Activated naive CD4-positive, alpha-beta T cell treated with Interleukin-2 at 50 U/mL for 16 hours (primary cell): Measurements from ENCODE around the gene ORC1.

ENCODE experiments used
- DNase-seq: peaks from one replicate; pipeline ENCODE4 v3.0.0-alpha.2; 2020

Gene ORC1

DNA sequence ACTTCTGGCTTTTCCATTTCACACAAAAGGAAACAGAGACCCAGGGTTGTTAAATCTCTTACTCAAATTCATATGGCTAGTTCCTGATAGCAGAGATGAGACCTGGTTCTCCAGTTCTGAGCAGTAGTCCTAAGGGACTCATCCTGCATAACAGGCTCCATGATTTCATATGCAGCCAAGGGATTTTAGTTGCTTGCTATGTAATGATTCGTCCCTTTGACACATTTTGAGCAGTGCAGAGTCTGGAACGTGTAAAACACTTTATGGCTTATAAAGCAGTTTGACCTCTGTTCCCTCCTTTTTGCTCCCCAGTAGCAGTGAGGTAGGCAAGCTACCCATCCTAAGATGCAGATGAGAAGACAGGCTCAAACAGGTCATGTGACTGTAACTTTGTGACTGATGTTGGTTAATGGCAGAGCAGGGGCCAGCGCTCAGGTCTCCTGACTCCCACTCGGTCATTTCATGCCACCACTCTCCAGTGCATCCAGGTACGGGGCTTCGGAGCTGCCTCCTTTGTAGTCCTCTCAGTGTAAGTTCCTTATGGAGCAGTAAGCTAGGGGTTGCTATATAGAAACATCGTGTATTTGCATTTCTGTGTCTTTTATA lies 62.5 kb downstream of the ORC1 start:
- no peak for DNase-seq

DNA sequence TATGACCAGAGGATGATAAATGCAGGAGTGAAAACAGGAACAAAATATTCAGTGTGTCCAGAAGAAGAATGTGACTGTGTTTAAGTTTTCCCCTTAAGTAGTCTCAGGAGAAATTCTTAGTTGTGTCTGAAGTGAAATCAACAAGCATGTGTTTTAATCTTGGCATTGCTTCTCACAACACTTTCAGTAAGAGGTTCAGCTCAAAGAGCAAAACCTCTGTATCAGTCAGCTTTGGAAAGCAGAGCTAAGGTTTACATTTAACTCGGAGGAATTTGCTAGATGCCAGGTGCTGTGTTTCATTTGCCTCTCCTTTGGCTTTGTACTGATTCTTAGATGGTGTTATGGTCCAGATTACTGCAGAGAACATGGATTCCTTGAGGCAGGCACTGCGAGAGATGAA lies 66.8 kb downstream of the ORC1 start:
- no peak for DNase-seq

DNA sequence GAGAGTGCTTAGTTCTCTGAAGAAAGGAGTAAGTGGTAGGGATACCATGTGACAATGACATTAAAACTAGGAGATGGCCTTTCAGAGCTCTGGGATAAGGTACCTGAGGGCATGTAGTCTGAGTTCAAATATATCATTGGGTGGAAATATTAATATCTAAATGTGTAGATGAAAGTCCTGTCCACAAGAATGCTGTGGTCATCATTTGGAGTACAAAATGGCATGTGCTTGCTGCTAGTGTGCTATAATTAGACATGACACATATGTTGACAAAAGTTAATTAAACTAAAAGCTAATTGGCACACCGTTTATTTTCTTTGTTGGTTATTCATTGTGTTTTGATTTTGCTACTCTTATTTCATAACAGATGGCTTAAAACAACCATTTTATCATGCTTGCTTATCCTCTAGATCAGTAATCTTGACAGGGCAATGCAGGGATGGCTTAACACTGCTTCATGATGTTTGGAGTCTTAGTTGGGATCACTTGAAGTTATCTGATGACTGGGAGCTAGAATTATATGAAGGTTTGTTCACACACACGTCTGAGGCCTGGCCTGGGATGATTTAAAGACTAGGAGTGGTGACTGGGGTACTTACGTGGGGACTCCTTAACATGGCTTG lies 69.2 kb downstream of the ORC1 start:
- DNase-seq, result no peak

DNA sequence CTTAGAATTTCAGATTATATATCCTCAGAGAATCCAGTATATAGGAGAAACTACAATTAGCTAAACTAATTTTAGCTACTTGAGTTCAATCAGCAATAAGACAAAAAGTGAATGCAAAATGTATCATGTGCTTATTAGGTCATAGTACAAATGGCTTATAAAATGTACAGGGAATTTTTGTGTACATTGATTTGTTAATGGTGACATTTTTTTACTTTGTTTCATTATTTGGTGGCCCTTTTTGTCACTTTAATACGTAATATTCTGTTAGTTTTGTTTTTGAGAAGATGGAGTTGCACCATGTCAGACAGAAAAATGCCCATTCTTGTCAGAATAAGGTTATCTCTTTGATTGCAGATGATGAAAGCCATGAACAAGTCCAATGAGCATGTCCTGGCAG lies 71.8 kb downstream of the ORC1 start:
- no peak for DNase-seq

DNA sequence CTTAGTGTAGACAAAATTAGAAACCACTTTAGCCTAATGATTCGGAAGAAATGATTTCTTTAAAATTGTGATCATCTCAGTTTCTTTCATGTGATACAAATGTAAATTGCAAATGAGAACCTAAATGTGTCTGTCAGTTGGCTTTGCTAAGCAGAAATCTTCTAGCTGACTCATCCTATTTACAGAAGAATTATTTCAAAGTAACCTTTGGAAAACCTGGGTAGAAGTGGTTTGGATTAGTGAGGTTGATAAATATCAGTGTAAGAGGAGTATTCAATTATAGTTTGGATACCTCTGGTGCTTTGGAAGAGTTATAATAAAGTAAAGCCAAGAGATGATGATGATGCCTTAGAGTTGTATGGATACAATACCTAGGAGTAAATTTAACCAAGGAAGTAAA lies 75.6 kb downstream of the ORC1 start:
- no peak for DNase-seq

DNA sequence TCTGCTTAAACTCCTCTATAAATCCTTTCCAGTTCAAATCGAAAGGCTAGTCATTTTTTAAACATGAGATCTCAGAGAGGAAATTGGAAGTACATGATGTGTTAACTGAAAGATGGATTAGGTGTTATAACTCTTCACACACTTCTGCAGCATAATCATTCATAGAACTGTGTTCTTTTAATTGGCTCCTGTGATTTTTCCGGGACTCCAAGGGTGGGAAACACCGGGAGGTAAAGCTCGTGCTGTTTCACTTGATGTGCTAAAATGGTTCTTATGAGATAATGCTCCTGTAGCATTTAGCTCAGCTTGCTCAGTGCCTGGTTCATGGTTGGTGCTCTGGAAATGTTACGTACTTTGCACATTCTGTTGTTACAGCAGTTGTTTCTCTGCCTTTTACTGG lies 78.4 kb downstream of the ORC1 start:
- no peak for DNase-seq

DNA sequence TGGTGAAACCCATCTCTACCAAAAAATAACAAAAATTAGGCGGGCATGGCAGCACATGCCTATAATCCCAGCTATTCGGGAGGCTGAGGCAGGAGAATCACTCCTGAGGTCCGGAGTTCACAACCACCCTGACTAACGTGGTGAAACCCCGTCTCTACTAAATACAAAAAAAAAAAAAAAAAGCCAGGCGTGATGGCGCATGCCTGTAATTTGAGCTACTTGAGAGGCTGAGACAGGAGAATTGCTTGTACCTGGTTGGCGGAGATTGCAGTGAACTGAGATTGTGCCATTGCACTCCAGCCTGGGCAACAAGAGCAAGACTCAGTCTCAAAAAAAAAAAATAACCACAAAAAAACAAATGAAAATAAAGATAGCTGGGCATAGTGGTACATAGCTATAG lies 80.5 kb downstream of the ORC1 start:
- DNase-seq, result no peak
